Measurements from ENCODE around the gene OSTC.

- TF ChIP-seq TAF1 (IDR thresholded peaks at IDR 0.05; ENCODE audit: low read depth, low read length) (no peak), POLR2AphosphoS5 (IDR thresholded peaks at IDR 0.05; ENCODE audit: low read depth, low read length) (no peak), POLR2A (IDR thresholded peaks at IDR 0.05; ENCODE audit: low read depth, low read length) (no peak)
Measured at GRCh38 chr4:108674356-108674977, 24.1 kb downstream of the OSTC start.
